HepG2 (cell line): ENCODE results near the gene PRSS36. TPM values are rescaled to one million over a fixed set of nuclear protein-coding genes. Genes with fewer than 3 reads are reported as not detected.

ENCODE experiments used
- ATF6 ChIP-seq: sonication (generic); formaldehyde crosslinking; conservative IDR thresholded peaks from 2 replicates; pipeline ENCODE4 v1.4.0; 2020; ENCODE audit warnings: missing genetic modification reagents
- BRF2 ChIP-seq: sonication (generic); formaldehyde crosslinking; IDR thresholded peaks from 2 replicates; pipeline ENCODE4 v1.8.1; 2022; ENCODE audit warnings: mild to moderate bottlenecking, missing genetic modification reagents
- CERS6 ChIP-seq: sonication (generic); formaldehyde crosslinking; IDR thresholded peaks from 2 replicates; pipeline ENCODE4 v1.5.0; 2020; ENCODE audit warnings: missing genetic modification reagents
- ETS1 ChIP-seq: sonication (generic); formaldehyde crosslinking; IDR thresholded peaks from 2 replicates; pipeline ENCODE4 v1.4.0; 2020; ENCODE audit warnings: missing genetic modification reagents
- FOSL2 ChIP-seq: sonication (generic); formaldehyde crosslinking; IDR thresholded peaks from 2 replicates; pipeline ENCODE4 v1.4.0; 2020; ENCODE audit warnings: missing genetic modification reagents
- GABPB1 ChIP-seq: IDR thresholded peaks from 2 replicates; pipeline ENCODE4 v1.6.1; 2016; ENCODE audit warnings: mild to moderate bottlenecking, missing genetic modification reagents, moderate library complexity, missing compliant biosample characterization
- HMG20B ChIP-seq: conservative IDR thresholded peaks from 2 replicates; pipeline ENCODE4 v1.6.1; 2016; ENCODE audit warnings: missing genetic modification reagents, missing compliant biosample characterization
- KDM2A ChIP-seq: sonication (generic); formaldehyde crosslinking; IDR thresholded peaks from 2 replicates; pipeline ENCODE4 v1.4.0; 2020; ENCODE audit warnings: low read depth, missing genetic modification reagents, borderline replicate concordance
- MED1 ChIP-seq: sonication (generic); formaldehyde crosslinking; IDR thresholded peaks from 2 replicates; pipeline ENCODE4 v1.4.0; 2020; ENCODE audit warnings: missing genetic modification reagents
- MZF1 ChIP-seq: sonication (generic); formaldehyde crosslinking; IDR thresholded peaks from 2 replicates; pipeline ENCODE4 v1.8.1; 2023; ENCODE audit warnings: mild to moderate bottlenecking, missing genetic modification reagents, borderline replicate concordance
- PCBP2 ChIP-seq: fragments of 200-400 bp; formaldehyde crosslinking; optimal IDR thresholded peaks from 2 replicates; pipeline ENCODE3; 2018; ENCODE audit warnings: low read length, low read depth; ENCODE audit not compliant: poor library complexity, severe bottlenecking
- PLRG1 ChIP-seq: fragments of 450-650 bp; conservative IDR thresholded peaks from 2 replicates; pipeline ENCODE4 v1.6.1; 2016
- RFXAP ChIP-seq: sonication (generic); formaldehyde crosslinking; IDR thresholded peaks from 2 replicates; pipeline ENCODE4 v1.4.0; 2020; ENCODE audit warnings: missing genetic modification reagents, borderline replicate concordance
- SP4 ChIP-seq: sonication (generic); formaldehyde crosslinking; IDR thresholded peaks from 2 replicates; pipeline ENCODE4 v1.8.1; 2023; ENCODE audit warnings: mild to moderate bottlenecking, missing genetic modification reagents
- TAF1 ChIP-seq: sonication (generic); formaldehyde crosslinking; IDR thresholded peaks from 2 replicates; pipeline ENCODE4 v1.4.0; 2020; ENCODE audit warnings: missing genetic modification reagents
- TMF1 ChIP-seq: sonication (generic); formaldehyde crosslinking; IDR thresholded peaks from 2 replicates; pipeline ENCODE4 v1.8.1; 2022; ENCODE audit warnings: low read depth, missing genetic modification reagents
- ZC3H4 ChIP-seq: sonication (generic); formaldehyde crosslinking; IDR thresholded peaks from 2 replicates; pipeline ENCODE4 v1.4.0; 2020; ENCODE audit warnings: missing genetic modification reagents, borderline replicate concordance
- ZFY ChIP-seq: sonication (generic); formaldehyde crosslinking; IDR thresholded peaks from 2 replicates; pipeline ENCODE4 v1.4.0; 2020; ENCODE audit warnings: missing genetic modification reagents
- ZNF143 ChIP-seq: sonication (generic); formaldehyde crosslinking; IDR thresholded peaks from 2 replicates; pipeline ENCODE4 v1.4.0; 2020; ENCODE audit warnings: missing genetic modification reagents
- ZNF30 ChIP-seq: sonication (generic); formaldehyde crosslinking; IDR thresholded peaks from 2 replicates; pipeline ENCODE4 v1.5.0; 2020; ENCODE audit warnings: mild to moderate bottlenecking, missing genetic modification reagents
- ZNF331 ChIP-seq: sonication (generic); formaldehyde crosslinking; IDR thresholded peaks from 2 replicates; pipeline ENCODE4 v1.4.0; 2020; ENCODE audit warnings: missing genetic modification reagents
- ZNF558 ChIP-seq: sonication (generic); formaldehyde crosslinking; IDR thresholded peaks from 2 replicates; pipeline ENCODE4 v1.9.0; 2022; ENCODE audit warnings: mild to moderate bottlenecking, missing genetic modification reagents, borderline replicate concordance
- ZNF576 ChIP-seq: sonication (generic); formaldehyde crosslinking; IDR thresholded peaks from 2 replicates; pipeline ENCODE4 v1.4.0; 2020; ENCODE audit warnings: mild to moderate bottlenecking, missing genetic modification reagents
- ZNF577 ChIP-seq: sonication (generic); formaldehyde crosslinking; IDR thresholded peaks from 2 replicates; pipeline ENCODE4 v1.4.0; 2020; ENCODE audit warnings: mild to moderate bottlenecking, low read depth, missing genetic modification reagents, borderline replicate concordance
- ZNF713 ChIP-seq: sonication (generic); formaldehyde crosslinking; IDR thresholded peaks from 2 replicates; pipeline ENCODE4 v1.4.0; 2020; ENCODE audit warnings: mild to moderate bottlenecking, missing genetic modification reagents
- polyA plus RNA-seq, 8 experiments: library from polyadenylated mRNA; depleted of rRNA in 3 of 8; stranded (reverse) in 7 of 8; unstranded in 1 of 8; fragments of >200 nt; fragmentation: Illumina TruSeq in 4 of 8; extraction: Trizol in 4 of 8; gene quantifications; 2 replicates each; pipeline versions ENCODE4 v1.2.1 to v1.2.3, GENCODE V29; 2011 to 2016; ENCODE audit warnings: low read depth in 4 of 8, missing spikeins in 1 of 8, mixed read lengths in 1 of 8; ENCODE audit not compliant: insufficient read depth in 1 of 8
- total RNA-seq, 5 experiments: library from RNA; depleted of rRNA; stranded (reverse); fragments of >200 nt; fragmentation: Illumina TruSeq; extraction: Trizol; gene quantifications; 2 replicates each; pipeline ENCODE4 v1.2.3, GENCODE V29; 2016; ENCODE audit warnings: low read depth in 1 of 5

PRSS36 gene
- total and polyA plus RNA-seq, 2 of the 13 experiments (the other 11 are each of a cell fraction or from before 2014, with no cell fraction given) = 1.5 to 2.1 TPM

- TF ChIP-seq ZNF576 (CRISPR knock-in tag) (no peak), TMF1 (CRISPR knock-in tag) (peak; percentile 66; the same call in 1 of the 2 replicates), BRF2 (no peak), HMG20B (no peak), ZNF331 (CRISPR knock-in tag) (0 out of 2 replicates have a peak, but pooled peaks have one; percentile 19), ATF6 (0 out of 2 replicates have a peak, but pooled peaks have one; percentile 23), ZFY (peak; percentile 90), ETS1 (no peak), TAF1 (CRISPR knock-in tag) (peak; percentile 71), ZNF30 (CRISPR knock-in tag) (no peak), ZNF558 (peak; percentile 52; the same call in 1 of the 2 replicates), PLRG1 (no peak), ZNF713 (CRISPR knock-in tag) (no peak), ZNF577 (CRISPR knock-in tag) (no peak), CERS6 (CRISPR knock-in tag) (no peak), RFXAP (CRISPR knock-in tag) (no peak), PCBP2 (no peak), MZF1 (CRISPR knock-in tag) (no peak), GABPB1 (CRISPR knock-in tag) (peak; percentile 94), FOSL2 (peak; percentile 20; the same call in 1 of the 2 replicates), KDM2A (CRISPR knock-in tag) (peak; percentile 86), ZC3H4 (CRISPR knock-in tag) (no peak), ZNF143 (peak; percentile 99), SP4 (CRISPR knock-in tag) (peak; percentile 84), MED1 (CRISPR knock-in tag) (peak; percentile 73)
Measured at GRCh38 chr16:31108035-31108793, 41.7 kb downstream of the PRSS36 start, which contains the start of gene BCKDK (continued).
